WI38 (cell line): ENCODE measurements around the gene GPR142.

Experiments used
- H3K4me3 ChIP-seq: 2 replicates; pipeline ENCODE4 v1.5.1; 2011; ENCODE audit warnings: low read depth, mild to moderate bottlenecking, control low read depth, low read length
- TF ChIP-seq, protein P1 (sequence below): IDR thresholded peaks from 2 replicates; pipeline ENCODE4 v1.5.1; 2012; ENCODE audit warnings: low read depth, mild to moderate bottlenecking, control low read depth, low read length

The GPR142 gene

DNA sequence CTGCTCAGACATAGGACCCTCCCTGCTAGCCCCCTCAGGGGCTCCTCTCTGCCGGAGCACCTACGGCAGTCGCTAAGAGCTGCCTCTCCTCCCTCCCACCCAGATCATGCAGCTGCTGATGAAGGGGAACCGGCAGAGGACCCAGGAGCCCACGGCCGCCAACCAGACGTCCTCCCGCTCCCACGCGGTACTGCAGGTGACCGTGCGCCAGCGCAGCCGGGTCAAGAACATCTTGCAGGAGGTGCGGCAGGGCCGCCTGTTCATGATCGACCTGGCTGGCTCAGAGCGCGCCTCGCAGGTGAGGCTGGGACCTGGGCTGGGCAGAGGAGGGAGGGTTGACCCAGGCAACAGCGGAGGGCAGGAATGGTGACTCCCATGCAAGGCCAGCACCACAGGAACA is 22.6 kb upstream of the GPR142 start:
- H3K4me3 ChIP-seq = no peak overlapping the region
- TF ChIP-seq, protein P1, sequence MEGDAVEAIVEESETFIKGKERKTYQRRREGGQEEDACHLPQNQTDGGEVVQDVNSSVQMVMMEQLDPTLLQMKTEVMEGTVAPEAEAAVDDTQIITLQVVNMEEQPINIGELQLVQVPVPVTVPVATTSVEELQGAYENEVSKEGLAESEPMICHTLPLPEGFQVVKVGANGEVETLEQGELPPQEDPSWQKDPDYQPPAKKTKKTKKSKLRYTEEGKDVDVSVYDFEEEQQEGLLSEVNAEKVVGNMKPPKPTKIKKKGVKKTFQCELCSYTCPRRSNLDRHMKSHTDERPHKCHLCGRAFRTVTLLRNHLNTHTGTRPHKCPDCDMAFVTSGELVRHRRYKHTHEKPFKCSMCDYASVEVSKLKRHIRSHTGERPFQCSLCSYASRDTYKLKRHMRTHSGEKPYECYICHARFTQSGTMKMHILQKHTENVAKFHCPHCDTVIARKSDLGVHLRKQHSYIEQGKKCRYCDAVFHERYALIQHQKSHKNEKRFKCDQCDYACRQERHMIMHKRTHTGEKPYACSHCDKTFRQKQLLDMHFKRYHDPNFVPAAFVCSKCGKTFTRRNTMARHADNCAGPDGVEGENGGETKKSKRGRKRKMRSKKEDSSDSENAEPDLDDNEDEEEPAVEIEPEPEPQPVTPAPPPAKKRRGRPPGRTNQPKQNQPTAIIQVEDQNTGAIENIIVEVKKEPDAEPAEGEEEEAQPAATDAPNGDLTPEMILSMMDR = no peak

DNA sequence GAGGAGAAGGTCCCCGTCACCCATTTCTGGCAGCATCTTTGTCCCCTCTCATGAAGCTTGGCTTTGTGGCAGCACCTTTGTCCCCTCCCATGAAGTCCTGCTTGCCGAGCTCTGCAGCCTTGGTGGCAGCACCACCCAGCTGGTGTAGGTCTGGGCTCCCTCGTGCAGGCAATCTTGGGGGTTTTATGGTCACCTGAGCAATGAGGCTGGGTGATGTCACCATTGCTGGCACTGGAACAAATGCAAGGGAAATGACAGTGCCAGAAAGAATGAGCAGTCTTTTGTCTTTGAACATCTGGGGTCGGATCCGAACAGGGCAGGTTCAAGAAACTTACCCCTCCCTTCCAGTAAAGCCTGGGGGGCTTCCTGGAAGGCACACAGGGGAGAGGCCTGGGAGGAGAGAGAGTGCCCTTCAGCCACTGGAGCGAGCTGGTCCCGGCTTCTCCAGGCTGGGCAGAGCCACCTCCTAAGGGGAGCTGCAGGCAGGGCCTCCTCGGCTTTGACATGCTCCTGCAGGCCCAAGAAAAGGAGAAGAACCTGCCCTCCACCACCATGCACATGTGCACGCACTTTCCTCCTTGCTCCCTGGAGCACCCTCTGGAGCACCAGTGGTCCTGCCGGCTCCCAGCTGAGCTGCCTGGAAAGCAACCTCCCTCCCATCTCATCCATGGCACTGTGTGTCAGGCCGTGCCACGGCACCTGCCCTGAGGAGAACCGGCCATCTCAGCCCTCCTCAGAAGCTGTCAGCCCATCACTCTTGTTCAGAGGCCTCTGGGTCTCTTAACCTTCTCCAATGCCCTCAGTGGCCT is 21.7 kb upstream of the GPR142 start:
- no peak overlapping the region for H3K4me3 ChIP-seq
- TF ChIP-seq, protein P1 = no peak

DNA sequence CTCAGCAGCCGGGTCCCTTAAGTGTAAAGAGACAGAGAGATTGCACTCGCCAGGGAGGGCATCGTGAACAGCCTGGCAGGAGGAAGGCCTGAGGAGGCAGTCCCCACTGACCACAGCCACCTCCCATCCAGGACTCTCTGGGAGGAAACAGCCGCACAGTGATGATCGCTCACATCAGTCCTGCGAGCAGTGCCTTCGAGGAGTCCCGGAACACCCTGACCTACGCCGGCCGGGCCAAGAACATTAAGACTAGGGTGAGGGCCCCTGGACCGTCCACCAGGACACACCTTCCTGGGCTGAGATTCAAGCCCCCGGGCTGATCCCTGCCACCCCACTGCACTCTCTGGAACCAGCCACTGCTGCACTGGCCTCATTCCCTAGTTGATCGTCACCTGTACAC is 19.7 kb upstream of the GPR142 start:
- no peak overlapping the region for H3K4me3 ChIP-seq
- TF ChIP-seq, protein P1 = no peak

DNA sequence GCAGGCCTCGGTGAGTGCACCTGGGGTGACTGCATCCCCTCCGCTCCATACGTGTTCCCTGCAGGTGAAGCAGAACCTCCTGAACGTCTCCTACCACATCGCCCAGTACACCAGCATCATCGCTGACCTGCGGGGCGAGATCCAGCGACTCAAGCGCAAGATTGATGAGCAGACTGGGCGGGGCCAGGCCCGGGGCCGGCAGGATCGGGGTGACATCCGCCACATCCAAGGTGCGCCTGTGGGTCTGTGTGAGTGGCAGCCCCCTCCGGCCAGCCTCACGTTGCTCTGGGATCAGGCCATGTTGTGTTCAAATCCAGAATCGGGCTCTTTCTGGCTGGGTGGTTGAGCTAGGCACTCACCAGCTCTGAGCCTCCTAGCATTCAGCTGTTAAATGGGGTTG is 18.2 kb upstream of the GPR142 start:
- TF ChIP-seq, protein P1 = no peak
- no peak overlapping the region for H3K4me3 ChIP-seq

DNA sequence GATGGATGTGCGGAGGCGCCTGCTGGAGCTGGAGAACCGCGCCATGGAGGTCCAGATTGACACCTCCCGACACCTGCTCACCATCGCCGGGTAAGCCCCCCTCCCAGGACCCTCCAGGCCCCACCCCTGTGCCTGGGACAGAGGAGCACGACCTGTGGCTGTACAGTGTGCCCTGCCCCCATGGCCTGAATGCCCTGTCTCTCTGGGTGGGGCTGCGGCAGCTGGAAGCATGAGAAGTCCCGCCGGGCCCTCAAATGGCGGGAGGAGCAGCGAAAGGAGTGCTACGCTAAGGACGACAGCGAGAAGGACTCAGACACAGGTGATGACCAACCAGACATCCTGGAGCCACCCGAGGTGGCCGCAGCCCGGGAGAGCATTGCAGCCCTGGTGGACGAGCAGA is 16.8 kb upstream of the GPR142 start:
- H3K4me3 ChIP-seq = no peak overlapping the region
- TF ChIP-seq, protein P1 = no peak

DNA sequence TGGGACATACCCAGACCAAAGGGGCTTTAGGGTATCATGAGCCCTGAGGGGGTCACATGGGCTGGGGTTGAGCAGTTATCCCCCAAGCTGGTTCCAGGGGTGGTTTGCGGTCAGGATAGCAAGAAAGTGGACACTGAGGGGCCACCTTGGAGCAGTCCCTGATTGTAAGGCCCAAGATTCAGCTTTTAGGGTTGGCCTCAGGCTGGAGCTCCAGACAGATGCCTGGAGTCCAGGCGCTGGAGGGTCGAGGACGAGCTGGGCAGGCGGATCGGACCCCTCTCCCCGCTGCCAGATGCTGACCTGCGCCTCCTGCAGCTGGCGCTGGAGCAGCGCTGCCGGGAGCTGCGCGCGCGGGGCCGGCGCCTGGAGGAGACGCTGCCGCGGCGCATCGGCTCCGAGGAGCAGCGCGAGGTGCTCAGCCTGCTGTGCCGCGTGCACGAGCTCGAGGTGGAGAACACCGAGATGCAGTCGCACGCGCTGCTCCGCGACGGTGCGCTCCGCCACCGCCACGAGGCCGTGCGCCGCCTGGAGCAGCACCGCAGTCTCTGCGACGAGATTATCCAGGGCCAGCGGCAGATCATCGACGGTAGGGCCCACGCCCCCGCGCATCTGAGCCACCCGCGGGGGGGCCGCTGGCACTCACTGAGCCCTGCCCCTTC is 15.6 kb upstream of the GPR142 start:
- H3K4me3 ChIP-seq = no peak overlapping the region
- TF ChIP-seq, protein P1 = no peak

DNA sequence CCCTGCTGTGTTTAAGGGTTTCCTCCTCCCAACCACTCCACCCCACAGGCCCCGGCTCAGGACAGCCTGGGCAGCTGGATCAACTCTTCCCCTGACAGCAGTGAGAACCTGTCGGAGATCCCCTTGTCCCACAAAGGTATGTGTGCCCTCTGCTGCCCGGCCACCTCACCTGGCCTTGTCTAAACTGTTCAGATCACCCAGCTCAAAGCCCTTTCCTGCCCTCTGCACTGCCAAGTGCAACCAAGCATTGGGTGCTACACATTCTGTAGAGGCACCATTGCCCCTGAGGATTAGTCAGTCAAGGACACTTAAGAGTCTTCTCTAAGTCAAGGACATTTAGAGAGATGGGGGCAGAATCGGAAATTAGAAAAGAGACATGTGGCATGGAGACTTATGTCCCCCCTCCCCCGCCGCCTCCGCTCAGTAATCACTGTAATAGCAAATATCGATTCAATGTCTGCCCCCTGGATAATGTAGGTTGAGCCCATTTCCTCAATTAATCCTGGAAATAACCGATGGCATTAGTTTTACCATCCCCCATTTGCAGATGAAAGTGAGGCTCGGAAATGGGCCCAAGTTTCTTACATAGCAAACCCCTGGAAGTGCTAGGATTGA is 13.8 kb upstream of the GPR142 start:
- H3K4me3 ChIP-seq = no peak overlapping the region
- TF ChIP-seq, protein P1 = no peak
